ENCODE data around the gene CENPB. TPM values are rescaled to one million over a fixed set of nuclear protein-coding genes. Genes with fewer than 3 reads are reported as not detected.
A peak's percentile ranks its signal among the peaks of the same experiment; 100 is the strongest.

Gene CENPB
- total and polyA plus RNA-seq, 2 of the 4 experiments (the other 2 are of a cell fraction), result 45.7 to 59.1 TPM

DNA sequence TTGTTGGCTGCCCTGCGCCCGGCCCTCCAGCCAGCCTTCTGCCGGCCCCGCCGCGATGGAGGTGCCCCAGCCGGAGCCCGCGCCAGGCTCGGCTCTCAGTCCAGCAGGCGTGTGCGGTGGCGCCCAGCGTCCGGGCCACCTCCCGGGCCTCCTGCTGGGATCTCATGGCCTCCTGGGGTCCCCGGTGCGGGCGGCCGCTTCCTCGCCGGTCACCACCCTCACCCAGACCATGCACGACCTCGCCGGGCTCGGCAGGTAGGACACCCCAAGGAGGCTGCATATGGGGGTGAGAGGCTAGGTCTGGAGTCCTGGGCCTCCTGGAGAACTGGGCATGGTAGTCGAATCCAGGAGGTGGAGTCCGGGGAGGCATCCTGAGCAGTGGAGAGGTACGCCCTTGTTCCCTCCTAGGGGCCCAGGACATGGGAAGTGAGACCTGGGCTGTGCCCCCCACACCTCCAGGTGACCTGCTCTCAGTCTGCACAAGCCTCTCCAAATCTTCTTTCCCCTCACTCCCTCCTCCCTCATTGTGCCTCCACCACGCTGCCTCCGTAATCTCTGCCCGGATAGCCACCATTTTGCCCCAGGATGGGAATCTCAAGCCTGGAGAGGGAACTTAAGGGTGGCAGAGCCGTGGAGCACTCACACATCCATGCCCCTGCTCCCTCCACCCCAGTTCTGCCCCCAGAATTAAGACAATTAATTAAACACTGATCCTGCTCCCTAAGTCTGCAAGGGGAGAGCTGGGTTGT lies 10.1 kb upstream of the CENPB start:
- peak overlapping the region; percentile 63 for H4K91ac ChIP-seq (ENCODE audit: insufficient read depth, low read depth, low read length)
- H2AK9ac ChIP-seq (replicated peaks; ENCODE audit: low read depth, low read length, poor library complexity), result peak overlapping the region; percentile 95
- peak overlapping the region; percentile 76 for H3K4me2 ChIP-seq (ENCODE audit: low read depth, low read length)
- peak overlapping the region; percentile 97 for H2AK5ac ChIP-seq (ENCODE audit: low read depth, low read length)
- dilution Hi-C loops (cut with HindIII; ENCODE audit: low sequenced_read_pairs, unreplicated experiment), result no loop called here
- no peak; the same call in 1 of the 2 replicates for ATAC-seq (ENCODE audit: low read depth)
- H3K27me3 ChIP-seq (ENCODE audit: control insufficient read depth, insufficient read depth, low read length), result no peaks in the 10 kb centered on the region
- H4K20me1 ChIP-seq (ENCODE audit: insufficient read depth, low read length), result no peaks in the 10 kb centered on the region
- H2AFZ ChIP-seq (replicated peaks; ENCODE audit: low read length, poor library complexity), result peak overlapping the region; percentile 70
- peak overlapping the region; percentile 86 for H3K27ac ChIP-seq (ENCODE audit: insufficient read depth, low read length)
- H4K8ac ChIP-seq (ENCODE audit: low read depth in 2 of 2, low read length in 2 of 2), result peak overlapping the region; percentile 66 to 85; a peak in 3 of 4 replicates
- peaks cover 26% of the 10 kb centered on the region for H3K4me1 ChIP-seq (ENCODE audit: control insufficient read depth, insufficient read depth, low read length)
- no peak overlapping the region for H3K18ac ChIP-seq (ENCODE audit: low read depth, low read length)
- no peak for DNase-seq
- H3K14ac ChIP-seq (replicated peaks; ENCODE audit: low read depth, low read length), result peak overlapping the region; percentile 34
- H3K9me1 ChIP-seq (ENCODE audit: insufficient read depth, low read length), result peaks cover 21% of the 10 kb centered on the region
- POLR2A ChIA-PET (ENCODE audit: unreplicated experiment), result no interaction called here
- in situ Hi-C loops (cut with MboI; ENCODE audit: low sequenced_read_pairs), result no loop called here
- H2BK15ac ChIP-seq (ENCODE audit: low read depth, low read length), result peak overlapping the region; percentile 45; the same call in 1 of the 3 replicates
- 0 out of 2 replicates have a peak overlapping the region, but pooled peaks have one; percentile 12 for H4K5ac ChIP-seq (ENCODE audit: low read depth, low read length)
- no peak for TF ChIP-seq SMC3 (IDR thresholded peaks at IDR 0.05; ENCODE audit: low read depth, low read length)
- TF ChIP-seq BHLHE40 (IDR thresholded peaks at IDR 0.05; ENCODE audit: low read depth, low read length), result no peak
- no peak for TF ChIP-seq MAZ (IDR thresholded peaks at IDR 0.05; ENCODE audit: borderline replicate concordance, low read depth, low read length)
- TF ChIP-seq CHD1 (IDR thresholded peaks at IDR 0.05; ENCODE audit: low read depth, low read length), result no peak
- H3K23ac ChIP-seq (ENCODE audit: low read depth, low read length), result peak overlapping the region; percentile 80
- H3K56ac ChIP-seq (ENCODE audit: extremely low read depth, insufficient read depth, low read length), result peak overlapping the region; percentile 24
- BruUV-seq (replicated peaks), result TSS peak; percentile 30
- WGBS, 2 experiments (ENCODE audit: extremely low coverage in 2 of 2, insufficient read length in 1 of 2), result 27% methylated on average over 10 of the region's 33 CpGs; no CpG with 5 or more reads in 1 of the 2 experiments
- H3K79me1 ChIP-seq (ENCODE audit: low read depth in 1 of 2, low read length in 2 of 2), result peaks cover 36 to 63% of the 10 kb centered on the region in 2 experiments
- H3K4ac ChIP-seq (ENCODE audit: low read depth, low read length), result peak overlapping the region; percentile 74
- H2BK20ac ChIP-seq (ENCODE audit: low read depth, low read length), result no peak overlapping the region
- H3K9me3 ChIP-seq (ENCODE audit: control insufficient read depth, insufficient read depth, low read length), result no peaks in the 10 kb centered on the region
- H2BK5ac ChIP-seq (ENCODE audit: low read depth, low read length, poor library complexity, severe bottlenecking), result peak overlapping the region; percentile 76
- peak overlapping the region; percentile 74 for H2BK120ac ChIP-seq (ENCODE audit: low read depth, low read length)
- CTCF ChIA-PET, result interaction anchor here (0.8 to 1.4 kb wide), 2 partner anchors 10 to 22 kb away, joined by 3 to 4 read pairs; partner anchors contain the start of gene CENPB
- intact Hi-C loops (cut with micrococcal nuclease), result no loop called here
- H3K4me3 ChIP-seq (ENCODE audit: insufficient read depth, low read depth, low read length), result peak overlapping the region; percentile 82
- peaks cover 26% of the 10 kb centered on the region for H3K36me3 ChIP-seq (ENCODE audit: control insufficient read depth, insufficient read depth, low read length)
- peak overlapping the region; percentile 87 for H3K9ac ChIP-seq (ENCODE audit: low read depth, low read length)

Data from IMR-90 (cell line).